IMR-90 (cell line): Measurements from ENCODE around the gene SERPINA3. TPM values are rescaled to one million over a fixed set of nuclear protein-coding genes. Genes with fewer than 3 reads are reported as not detected.

Experiments
- ATAC-seq: fragments of 200-7000 bp; cut with Tn5 transposase; 2 replicates; pipeline ENCODE4 v1.9.1; 2020; ENCODE audit warnings: low read depth, mild to moderate bottlenecking, moderate library complexity
- BruUV-seq: library from RNA; stranded (reverse); fragments of 400-500 nt; replicated peaks from 2 replicates; lab custom pipeline; 2021; lab: Mats Ljungman, UMichigan
- CTCF ChIA-PET: fragments of 300-600 bp; formaldehyde crosslinking; extraction: SDS; loops from one replicate; lab custom pipeline; 2021; ENCODE audit warnings: antibody characterized with exemption; lab: Yijun Ruan, JAX
- POLR2A ChIA-PET: fragments of 300-600 bp; sonication (Branson Sonifier 250); formaldehyde crosslinking; loops from one replicate; lab custom pipeline; 2022; ENCODE audit warnings: antibody characterized with exemption; ENCODE audit not compliant: unreplicated experiment; lab: Charles Lee
- DNase-seq: peaks from one replicate; pipeline ENCODE4 v3.0.0; 2013
- H2AFZ ChIP-seq: replicated peaks from 2 replicates; pipeline ENCODE3; 2013; ENCODE audit warnings: low read length, mild to moderate bottlenecking; ENCODE audit not compliant: poor library complexity
- H2AK5ac ChIP-seq: 2 replicates; pipeline ENCODE4 v1.6.1; 2013; ENCODE audit warnings: low read depth, low read length, inconsistent platforms
- H2AK9ac ChIP-seq: replicated peaks from 2 replicates; pipeline ENCODE3; 2013; ENCODE audit warnings: mild to moderate bottlenecking, low read depth, low read length, moderate library complexity; ENCODE audit not compliant: poor library complexity
- H2BK120ac ChIP-seq: 2 replicates; pipeline ENCODE4 v1.6.1; 2013; ENCODE audit warnings: low read depth, low read length, inconsistent platforms
- H2BK15ac ChIP-seq: 3 replicates; pipeline ENCODE4 v1.6.1; 2013; ENCODE audit warnings: low read depth, low read length, inconsistent platforms
- H2BK20ac ChIP-seq: 2 replicates; pipeline ENCODE4 v1.6.1; 2013; ENCODE audit warnings: low read depth, mild to moderate bottlenecking, inconsistent platforms, low read length, moderate library complexity
- H2BK5ac ChIP-seq: 2 replicates; pipeline ENCODE4 v1.6.1; 2013; ENCODE audit warnings: mild to moderate bottlenecking, low read depth, low read length, inconsistent platforms; ENCODE audit not compliant: poor library complexity, severe bottlenecking
- H3K14ac ChIP-seq: replicated peaks from 2 replicates; pipeline ENCODE4 v1.6.1; 2013; ENCODE audit warnings: low read depth, low read length, inconsistent platforms
- H3K18ac ChIP-seq: 2 replicates; pipeline ENCODE4 v1.6.1; 2013; ENCODE audit warnings: low read depth, low read length, control low read depth
- H3K23ac ChIP-seq: 2 replicates; pipeline ENCODE4 v1.6.1; 2013; ENCODE audit warnings: low read depth, low read length, inconsistent platforms
- H3K27ac ChIP-seq: 2 replicates; pipeline ENCODE4 v1.5.1; 2013; ENCODE audit warnings: mild to moderate bottlenecking, control low read depth, low read length; ENCODE audit not compliant: insufficient read depth
- H3K27me3 ChIP-seq: 2 replicates; pipeline ENCODE4 v1.6.1; 2013; ENCODE audit warnings: low read length; ENCODE audit not compliant: control insufficient read depth, insufficient read depth
- H3K36me3 ChIP-seq: 2 replicates; pipeline ENCODE4 v1.6.1; 2013; ENCODE audit warnings: low read length, mixed read lengths; ENCODE audit not compliant: control insufficient read depth, insufficient read depth
- H3K4ac ChIP-seq: 2 replicates; pipeline ENCODE4 v1.6.1; 2013; ENCODE audit warnings: low read depth, low read length, inconsistent platforms
- H3K4me1 ChIP-seq: 2 replicates; pipeline ENCODE4 v1.6.1; 2013; ENCODE audit warnings: low read length, mixed read lengths; ENCODE audit not compliant: control insufficient read depth, insufficient read depth
- H3K4me2 ChIP-seq: 2 replicates; pipeline ENCODE4 v1.6.1; 2013; ENCODE audit warnings: low read depth, mild to moderate bottlenecking, control low read depth, low read length, moderate library complexity
- H3K4me3 ChIP-seq: 2 replicates; pipeline ENCODE4 v1.5.1; 2013; ENCODE audit warnings: low read depth, mild to moderate bottlenecking, control low read depth, low read length, moderate library complexity; ENCODE audit not compliant: insufficient read depth
- H3K56ac ChIP-seq: 2 replicates; pipeline ENCODE4 v1.6.1; 2013; ENCODE audit warnings: low read length, inconsistent platforms; ENCODE audit not compliant: insufficient read depth; ENCODE audit errors: extremely low read depth
- H3K79me1 ChIP-seq, 2 experiments: 2 replicates each; pipeline ENCODE4 v1.6.1; 2013; ENCODE audit warnings: low read length in 2 of 2, inconsistent platforms in 1 of 2, low read depth in 1 of 2
- H3K9ac ChIP-seq: 2 replicates; pipeline ENCODE4 v1.6.1; 2013; ENCODE audit warnings: low read depth, low read length, control low read depth
- H3K9me1 ChIP-seq: 2 replicates; pipeline ENCODE4 v1.6.1; 2013; ENCODE audit warnings: low read length, inconsistent platforms; ENCODE audit not compliant: insufficient read depth
- H3K9me3 ChIP-seq: 2 replicates; pipeline ENCODE4 v1.6.1; 2013; ENCODE audit warnings: low read length; ENCODE audit not compliant: control insufficient read depth, insufficient read depth
- H4K20me1 ChIP-seq: 2 replicates; pipeline ENCODE4 v1.6.1; 2013; ENCODE audit warnings: low read length, inconsistent platforms; ENCODE audit not compliant: insufficient read depth
- H4K5ac ChIP-seq: 2 replicates; pipeline ENCODE4 v1.6.1; 2013; ENCODE audit warnings: mild to moderate bottlenecking, low read depth, low read length, control low read depth
- H4K8ac ChIP-seq, 2 experiments: 2 replicates each; pipeline ENCODE4 v1.6.1; 2013; ENCODE audit warnings: low read depth in 2 of 2, low read length in 2 of 2, control low read depth in 1 of 2, inconsistent platforms in 1 of 2
- H4K91ac ChIP-seq: 2 replicates; pipeline ENCODE4 v1.6.1; 2013; ENCODE audit warnings: low read depth, low read length, inconsistent platforms; ENCODE audit not compliant: insufficient read depth
- BHLHE40 ChIP-seq: fragments of 150-350 bp; IDR thresholded peaks from 2 replicates; pipeline ENCODE4 v1.6.1; 2016; ENCODE audit warnings: mild to moderate bottlenecking, low read depth, low read length
- CEBPB ChIP-seq: IDR thresholded peaks from 2 replicates; pipeline ENCODE4 v1.6.1; 2012; ENCODE audit warnings: low read depth, low read length, improper control_type of control experiment
- CHD1 ChIP-seq: IDR thresholded peaks from 2 replicates; pipeline ENCODE4 v1.6.1; 2012; ENCODE audit warnings: low read depth, low read length, improper control_type of control experiment
- CTCF ChIP-seq: conservative IDR thresholded peaks from 2 replicates; pipeline ENCODE4 v1.5.1; 2012; ENCODE audit warnings: mild to moderate bottlenecking, low read depth, low read length, improper control_type of control experiment
- ELK1 ChIP-seq: fragments of 150-350 bp; IDR thresholded peaks from 2 replicates; pipeline ENCODE4 v1.6.1; 2016; ENCODE audit warnings: low read depth, mild to moderate bottlenecking, low read length, moderate library complexity, borderline replicate concordance
- FOS ChIP-seq: fragments of 150-350 bp; IDR thresholded peaks from 2 replicates; pipeline ENCODE4 v1.6.1; 2016; ENCODE audit warnings: low read depth, low read length
- MAFK ChIP-seq: IDR thresholded peaks from 2 replicates; pipeline ENCODE4 v1.6.1; 2012; ENCODE audit warnings: low read depth, low read length, improper control_type of control experiment
- MAZ ChIP-seq: IDR thresholded peaks from 2 replicates; pipeline ENCODE4 v1.6.1; 2012; ENCODE audit warnings: low read depth, mild to moderate bottlenecking, low read length, improper control_type of control experiment, moderate library complexity, borderline replicate concordance
- MXI1 ChIP-seq: IDR thresholded peaks from 2 replicates; pipeline ENCODE4 v1.6.1; 2012; ENCODE audit warnings: low read depth, mild to moderate bottlenecking, low read length, moderate library complexity, borderline replicate concordance
- NFE2L2 ChIP-seq: fragments of 150-350 bp; IDR thresholded peaks from 2 replicates; pipeline ENCODE4 v1.6.1; 2016; ENCODE audit warnings: low read depth, mild to moderate bottlenecking, low read length
- POLR2A ChIP-seq: IDR thresholded peaks from 2 replicates; pipeline ENCODE4 v1.6.1; 2012; ENCODE audit warnings: mild to moderate bottlenecking, low read depth, low read length
- RAD21 ChIP-seq: IDR thresholded peaks from 2 replicates; pipeline ENCODE4 v1.6.1; 2012; ENCODE audit warnings: low read length, improper control_type of control experiment
- RCOR1 ChIP-seq: IDR thresholded peaks from 2 replicates; pipeline ENCODE4 v1.6.1; 2012; ENCODE audit warnings: mild to moderate bottlenecking, low read length, improper control_type of control experiment; ENCODE audit not compliant: insufficient replicate concordance
- RFX5 ChIP-seq: IDR thresholded peaks from 2 replicates; pipeline ENCODE4 v1.8.0; 2012; ENCODE audit warnings: low read depth, mild to moderate bottlenecking, low read length, moderate library complexity
- SMC3 ChIP-seq: fragments of 150-350 bp; IDR thresholded peaks from 2 replicates; pipeline ENCODE4 v1.6.1; 2016; ENCODE audit warnings: low read depth, mild to moderate bottlenecking, antibody characterized with exemption, low read length, moderate library complexity
- USF2 ChIP-seq: fragments of 150-350 bp; IDR thresholded peaks from 2 replicates; pipeline ENCODE4 v1.6.1; 2017; ENCODE audit warnings: mild to moderate bottlenecking, antibody characterized with exemption, low read length, low read depth
- WGBS, 2 experiments: methylation state at CpG; one replicate each; pipeline versions ENCODE4 v1.1.5 to v1.1.7; 2013; ENCODE audit warnings: missing lambda C conversion rate in 2 of 2; ENCODE audit not compliant: insufficient read length in 1 of 2; ENCODE audit errors: extremely low coverage in 2 of 2; 5-methylcytosine and 5-hydroxymethylcytosine counted together
- dilution Hi-C: fragments of 300-500 bp; cut with HindIII; formaldehyde crosslinking; loops from one replicate; pipeline ENCODE4 v1.14.3; 2018; ENCODE audit warnings: low sequenced_read_pairs; ENCODE audit not compliant: unreplicated experiment
- in situ Hi-C: fragments of 300-500 bp; cut with MboI; formaldehyde crosslinking; loops from 3 replicates; pipeline ENCODE4 v1.14.3; 2019; ENCODE audit warnings: low sequenced_read_pairs, inconsistent platforms, mixed read lengths
- intact Hi-C: fragments of 100-400 bp; cut with micrococcal nuclease; formaldehyde crosslinking; loops from 2 replicates; pipeline ENCODE4 v1.10.0; 2022
- polyA plus RNA-seq, 3 experiments: library from polyadenylated mRNA; depleted of rRNA; stranded (reverse); fragments of >200 nt; gene quantifications; 2 replicates each; pipeline ENCODE4 v1.2.3, GENCODE V29; 2012; ENCODE audit warnings: low replicate concordance in 1 of 3
- total RNA-seq: library from RNA; depleted of rRNA; stranded (reverse); fragments of >200 nt; gene quantifications from 2 replicates; pipeline ENCODE4 v1.2.3, GENCODE V29; 2012

SERPINA3 gene
- total and polyA plus RNA-seq, 2 of the 4 experiments (the other 2 are of a cell fraction): 0.36 to 0.48 TPM

GRCh38 chr14:94611179-94611578 is 1.0 kb upstream of the SERPINA3 start:
- Histone ChIP-seq H3K4me3 (no peak overlapping the region), H3K18ac (no peak overlapping the region), H2AFZ (no peak overlapping the region), H3K56ac (no peak overlapping the region), H4K5ac (no peak overlapping the region), H2AK5ac (no peak overlapping the region), H4K8ac (no peak overlapping the region), H2BK20ac (0 out of 2 replicates have a peak overlapping the region, but pooled peaks have one; percentile 7), H3K27ac (no peak overlapping the region), H3K9me1 (no peaks in the 10 kb centered on the region), H2BK15ac (no peak overlapping the region; the same call in 2 of the 3 replicates), H3K4ac (no peak overlapping the region), H3K9ac (no peak overlapping the region), H3K4me1 (peaks cover 14% of the 10 kb centered on the region), H4K20me1 (no peaks in the 10 kb centered on the region), H3K23ac (no peak overlapping the region), H3K27me3 (no peaks in the 10 kb centered on the region; the same call in 1 of the 2 replicates), H2BK120ac (0 out of 2 replicates have a peak overlapping the region, but pooled peaks have one; percentile 22), H3K79me1 (no peaks in the 10 kb centered on the region), H3K14ac (no peak overlapping the region), H4K91ac (no peak overlapping the region), H3K36me3 (no peaks in the 10 kb centered on the region), H3K4me2 (no peak overlapping the region), H3K9me3 (no peaks in the 10 kb centered on the region; the same call in 1 of the 2 replicates), H2AK9ac (no peak overlapping the region), H2BK5ac (no peak overlapping the region)
- BruUV-seq: no TSS peak
- POLR2A ChIA-PET: no interaction called here
- TF ChIP-seq RAD21 (no peak), RFX5 (no peak), USF2 (no peak), NFE2L2 (no peak), MXI1 (no peak), FOS (no peak), SMC3 (no peak), CEBPB (no peak), BHLHE40 (no peak), CHD1 (no peak), POLR2A (no peak), ELK1 (no peak), CTCF (no peak), RCOR1 (no peak), MAZ (no peak), MAFK (no peak)
- CTCF ChIA-PET: interaction anchor here (0.7 kb wide), 2 partner anchors 9 to 79 kb away, joined by 5 read pairs; no protein-coding TSS in a partner anchor
- DNase-seq (no peak), ATAC-seq (no peak)
- dilution Hi-C loops (no loop called here), in situ Hi-C loops (no loop called here), intact Hi-C loops (no loop called here)
- no CpG with 5 or more reads among the region's 5 CpGs for WGBS, 2 experiments
